Right cardiac atrium (tissue), 5 donors: ENCODE measurements around the gene CLEC10A. TPM values are rescaled to one million over a fixed set of nuclear protein-coding genes. Genes with fewer than 3 reads are reported as not detected.

Experiments
- ATAC-seq, 2 donors: fragments of 200-7000 bp; cut with Tn5 transposase; one replicate each; pipeline versions ENCODE4 v1.8.0 to v1.9.1; 2020; ENCODE audit warnings: moderate library complexity in 2 of 2, mild to moderate bottlenecking in 1 of 2
- DNase-seq, 3 donors: peaks; one replicate each; pipeline ENCODE4 v3.0.0-alpha.2; 2020
- H3K27ac ChIP-seq: one replicate; pipeline ENCODE4 v1.5.1; 2013; ENCODE audit warnings: mild to moderate bottlenecking, low read length, control low read depth, moderate library complexity
- H3K27me3 ChIP-seq: one replicate; pipeline ENCODE4 v1.6.1; 2013; ENCODE audit not compliant: control insufficient read depth, insufficient read depth
- H3K4me1 ChIP-seq: one replicate; pipeline ENCODE4 v1.6.1; 2013; ENCODE audit warnings: low read length; ENCODE audit not compliant: control insufficient read depth, insufficient read depth
- H3K4me3 ChIP-seq: one replicate; pipeline ENCODE4 v1.5.1; 2013; ENCODE audit warnings: low read length, control low read depth
- H3K9me3 ChIP-seq: one replicate; pipeline ENCODE4 v1.6.1; 2013; ENCODE audit warnings: low read length; ENCODE audit not compliant: control insufficient read depth
- WGBS: extraction: QIAGEN DNeasy Blood & Tissue Kit; methylation state at CpG from one replicate; pipeline ENCODE4 v1.1.7; 2013; 5-methylcytosine and 5-hydroxymethylcytosine counted together
- intact Hi-C, 4 donors: fragments of 100-400 bp; cut with DNase I; formaldehyde crosslinking; loops; one replicate each; pipeline versions ENCODE4 v1.11.0 to v1.14.0; 2022 to 2023
- polyA plus RNA-seq: library from polyadenylated mRNA; stranded (reverse); fragments of 200-250 nt; gene quantifications from one replicate; pipeline ENCODE4 v1.2.3, GENCODE V29; 2013
- total RNA-seq, 4 donors: library from RNA; stranded (reverse); fragmentation: NEBNext Ultra II Directional; extraction: Animal tissue kit (Norgen Biotek cat#: 25700); gene quantifications; one replicate each; pipeline ENCODE4 v1.2.1, GENCODE V29; 2021
- donor health status: healthy with polysubstance abuse.
- donor health status: DM: no; HTN: yes; CAD: no.
- donor health status: DM: no; HTN: no; CAD: no.
- donor health status: DM: no; HTN: yes; CAD: no; lungs with severe emphysema.
- donor health status: DM: yes; HTN: yes; CAD: no.

Gene CLEC10A
- total and polyA plus RNA-seq, 5 donors: 1.6 to 9.5 (median 7.2) TPM

DNA sequence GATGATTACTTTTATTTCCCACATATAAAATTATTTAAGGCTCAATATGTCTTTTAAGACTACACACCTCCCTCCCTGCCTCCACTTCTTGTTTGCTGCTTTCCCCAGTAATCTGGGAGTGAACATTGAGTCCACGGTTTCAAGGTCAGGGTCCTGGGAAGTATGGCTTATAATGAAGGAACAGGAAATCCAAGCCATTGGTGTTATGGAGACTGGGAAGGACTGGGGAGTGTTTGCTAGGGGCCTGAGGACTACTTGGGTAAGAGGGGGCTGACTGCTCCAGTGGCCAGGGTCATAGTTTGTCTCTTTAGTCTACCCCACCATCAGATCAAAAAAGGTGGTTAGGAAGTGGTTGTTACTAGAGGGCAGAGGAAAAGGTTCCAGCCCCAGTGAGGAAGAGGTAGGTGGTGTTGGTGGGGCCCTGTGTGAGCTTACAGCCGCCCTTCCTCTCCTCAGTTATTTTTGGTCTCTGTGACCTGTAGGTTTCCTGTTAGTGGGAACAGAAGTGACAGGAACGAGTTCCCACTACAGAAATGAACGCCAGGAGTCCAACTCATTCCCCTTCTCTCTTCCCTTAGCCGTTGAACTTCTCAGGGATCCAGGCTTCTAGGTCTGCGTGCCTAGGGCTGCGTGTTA, 45.0 kb downstream of the CLEC10A start:
- DNase-seq (no peak), ATAC-seq (peak; percentile 34 to 75)
- intact Hi-C loops: no loop called here

DNA sequence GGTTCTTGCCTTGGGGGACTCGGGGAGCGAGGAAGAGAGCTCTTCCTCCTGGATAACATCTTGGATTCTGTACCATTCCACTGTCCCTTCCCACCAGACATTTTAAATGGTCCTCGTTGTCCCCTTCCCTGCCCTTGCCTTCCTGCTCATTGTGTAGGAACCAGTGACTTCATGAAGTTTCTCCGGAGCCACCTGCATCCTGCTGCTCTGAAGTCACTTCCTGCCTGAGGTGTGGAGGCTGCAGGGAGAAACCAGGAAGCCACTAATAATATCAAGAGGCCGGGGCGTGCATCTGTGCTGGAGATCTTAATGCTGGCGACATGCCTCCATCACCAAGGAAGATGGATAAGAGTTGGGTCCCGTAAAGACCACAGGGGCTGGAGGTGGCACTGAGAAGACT, 50.4 kb downstream of the CLEC10A start:
- Histone ChIP-seq H3K27me3 (no peaks in the 10 kb centered on the region), H3K9me3 (no peaks in the 10 kb centered on the region), H3K4me1 (no peaks in the 10 kb centered on the region), H3K27ac (peak overlapping the region; percentile 69), H3K4me3 (no peak overlapping the region)
- ATAC-seq (peak; percentile 32 to 51), DNase-seq (peak in 2 of 3 donors; percentile 47 to 57)
- 49% methylated on average over 8 of the region's 8 CpGs for WGBS
- intact Hi-C loops: no loop called here

More for the DNA sequence above, 45.0 kb downstream of the CLEC10A start:
- H3K4me3 ChIP-seq: peak overlapping the region; percentile 50
- H3K27me3 ChIP-seq: no peaks in the 10 kb centered on the region
- peaks cover 5% of the 10 kb centered on the region for H3K4me1 ChIP-seq
- H3K27ac ChIP-seq: peak overlapping the region; percentile 95
- H3K9me3 ChIP-seq: no peaks in the 10 kb centered on the region
- WGBS: 10% methylated on average over 7 of the region's 7 CpGs

DNA sequence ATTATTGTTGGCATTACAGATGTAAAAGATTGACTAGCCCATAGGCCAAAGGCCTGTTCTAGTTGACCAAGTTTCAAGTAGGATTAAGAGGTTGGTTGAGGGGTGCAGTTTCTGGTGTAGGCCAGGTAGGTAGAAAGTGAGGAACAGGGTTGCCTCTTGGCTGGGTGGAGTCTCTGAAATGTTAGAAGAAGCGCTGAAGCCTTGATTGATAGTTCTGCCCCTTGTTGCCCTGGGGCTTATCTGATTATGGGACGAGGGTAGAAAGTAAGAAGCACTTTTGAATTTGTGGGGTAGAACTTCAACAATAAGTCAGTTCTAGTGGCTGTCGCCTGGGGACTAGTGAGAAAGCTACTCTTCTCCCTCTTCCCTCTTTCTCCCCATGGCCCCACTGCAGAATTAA, 51.0 kb downstream of the CLEC10A start:
- Histone ChIP-seq H3K27ac (peak overlapping the region; percentile 69), H3K4me3 (no peak overlapping the region), H3K27me3 (no peaks in the 10 kb centered on the region), H3K4me1 (peaks cover under 1% of the 10 kb centered on the region), H3K9me3 (no peaks in the 10 kb centered on the region)
- WGBS: 69% methylated on average over 3 of the region's 3 CpGs
- intact Hi-C loops: no loop called here
- ATAC-seq (no peak), DNase-seq (no peak)

DNA sequence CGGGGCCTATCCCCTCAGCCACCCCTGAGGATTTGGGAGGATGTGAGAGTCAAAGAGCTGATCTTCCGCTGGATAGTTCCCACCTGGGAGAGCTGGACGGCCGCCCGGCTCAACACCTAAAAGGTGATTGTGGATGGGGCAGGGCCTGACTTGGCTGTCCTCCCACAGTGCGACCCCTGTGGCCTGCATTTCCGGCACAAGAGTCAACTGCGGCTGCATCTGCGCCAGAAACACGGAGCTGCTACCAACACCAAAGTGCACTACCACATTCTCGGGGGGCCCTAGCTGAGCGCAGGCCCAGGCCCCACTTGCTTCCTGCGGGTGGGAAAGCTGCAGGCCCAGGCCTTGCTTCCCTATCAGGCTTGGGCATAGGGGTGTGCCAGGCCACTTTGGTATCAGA, 52.7 kb downstream of the CLEC10A start:
- Histone ChIP-seq H3K27ac (no peak overlapping the region), H3K27me3 (no peaks in the 10 kb centered on the region), H3K9me3 (no peaks in the 10 kb centered on the region), H3K4me1 (peaks cover 2% of the 10 kb centered on the region), H3K4me3 (no peak overlapping the region)
- intact Hi-C loops: no loop called here
- DNase-seq: peak in 2 of 3 donors; percentile 55 to 56
- no peak for ATAC-seq
- 43% methylated on average over 13 of the region's 13 CpGs for WGBS

DNA sequence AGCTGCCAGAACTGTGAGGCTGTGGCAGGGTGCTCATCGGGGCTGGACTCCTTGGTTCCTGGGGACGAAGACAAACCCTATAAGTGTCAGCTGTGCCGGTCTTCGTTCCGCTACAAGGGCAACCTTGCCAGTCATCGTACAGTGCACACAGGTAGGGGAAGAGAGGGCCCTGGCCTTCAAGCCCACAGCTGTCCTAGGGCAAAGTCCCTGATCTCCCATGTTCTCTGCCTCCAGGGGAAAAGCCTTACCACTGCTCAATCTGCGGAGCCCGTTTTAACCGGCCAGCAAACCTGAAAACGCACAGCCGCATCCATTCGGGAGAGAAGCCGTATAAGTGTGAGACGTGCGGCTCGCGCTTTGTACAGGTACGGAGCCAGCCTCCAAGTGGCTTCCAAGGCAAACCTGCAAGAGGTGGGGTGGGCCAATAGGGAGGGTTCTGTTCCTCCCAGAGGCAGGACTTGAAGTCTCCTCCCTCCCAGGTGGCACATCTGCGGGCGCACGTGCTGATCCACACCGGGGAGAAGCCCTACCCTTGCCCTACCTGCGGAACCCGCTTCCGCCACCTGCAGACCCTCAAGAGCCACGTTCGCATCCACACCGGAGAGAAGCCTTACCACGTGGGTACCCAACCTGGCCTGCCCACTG, 53.5 kb downstream of the CLEC10A start:
- H3K27me3 ChIP-seq: no peaks in the 10 kb centered on the region
- peak overlapping the region; percentile 16 for H3K27ac ChIP-seq
- 80% methylated on average over 29 of the region's 29 CpGs for WGBS
- peaks cover 2% of the 10 kb centered on the region for H3K4me1 ChIP-seq
- no peak overlapping the region for H3K4me3 ChIP-seq
- DNase-seq (peak in 1 of 3 donors; percentile 39), ATAC-seq (no peak)
- no peaks in the 10 kb centered on the region for H3K9me3 ChIP-seq
- intact Hi-C loops: no loop called here

DNA sequence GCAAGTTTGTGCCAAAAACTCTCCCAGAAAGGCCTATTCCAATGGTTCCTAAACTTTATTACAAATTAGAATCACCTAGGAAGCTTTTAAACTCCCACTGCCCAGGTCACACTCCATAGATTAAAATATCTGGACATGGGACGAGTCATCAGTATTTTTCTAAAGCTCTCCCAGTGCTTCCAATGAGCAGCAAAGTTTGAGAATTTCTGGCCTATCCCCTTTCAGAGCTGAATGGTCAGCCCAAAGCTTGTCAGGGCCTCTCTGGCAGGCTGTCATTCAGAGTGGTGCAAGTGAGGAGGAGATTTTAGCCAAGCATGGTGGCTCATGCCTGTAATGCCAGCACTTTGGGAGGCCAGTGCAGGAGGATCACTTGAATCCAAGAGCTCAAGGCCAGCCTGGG, 54.8 kb downstream of the CLEC10A start:
- Histone ChIP-seq H3K4me1 (peaks cover 2% of the 10 kb centered on the region), H3K27ac (no peak overlapping the region), H3K9me3 (no peaks in the 10 kb centered on the region), H3K4me3 (no peak overlapping the region), H3K27me3 (no peaks in the 10 kb centered on the region)
- WGBS: 71% methylated on average over 1 of the region's 1 CpG
- no peak for DNase-seq
- intact Hi-C loops: no loop called here
- no peak for ATAC-seq

Other genes starting within 250 kb of the CLEC10A start
- gene TEKT1, start 248.5 kb downstream of the CLEC10A start, total RNA-seq: not detected
- gene TEKT1, start 248.5 kb downstream of the CLEC10A start, polyA plus RNA-seq: not detected
- under 1 TPM in 1 of 4 donors, not detected in 3; 0.18 TPM for gene ALOX12, start 84.2 kb downstream of the CLEC10A start, total RNA-seq
- gene ALOX12, start 84.2 kb downstream of the CLEC10A start, polyA plus RNA-seq: 0.09 TPM
- gene RNASEK, start 67.6 kb downstream of the CLEC10A start, total RNA-seq: 100 to 1,000 TPM; 188 to 219 (median 193) TPM
- 357 TPM for gene RNASEK, start 67.6 kb downstream of the CLEC10A start, polyA plus RNA-seq
- 10 to 100 TPM in 2 of 4 donors, 1 to 10 TPM in 2; 6.7 to 16.8 (median 10.1) TPM for gene BCL6B, start 57.2 kb downstream of the CLEC10A start, total RNA-seq
- gene BCL6B, start 57.2 kb downstream of the CLEC10A start, polyA plus RNA-seq: 6.9 TPM
- 1 to 10 TPM in 2 of 4 donors, under 1 TPM in 2; 0.91 to 1.1 (median 0.98) TPM for gene SLC16A13, start 44.2 kb downstream of the CLEC10A start, total RNA-seq
- 1.2 TPM for gene SLC16A13, start 44.2 kb downstream of the CLEC10A start, polyA plus RNA-seq
- gene SLC16A11, start 36.2 kb downstream of the CLEC10A start, total RNA-seq: 1 to 10 TPM; 3.3 to 5.3 (median 3.7) TPM
- gene SLC16A11, start 36.2 kb downstream of the CLEC10A start, polyA plus RNA-seq: 11.3 TPM
- under 1 TPM in 3 of 4 donors, not detected in 1; 0.21 to 0.64 (median 0.29) TPM for gene ASGR2, start 34.6 kb upstream of the CLEC10A start, total RNA-seq
- 0.14 TPM for gene ASGR2, start 34.6 kb upstream of the CLEC10A start, polyA plus RNA-seq
- under 1 TPM; 0.35 to 0.86 (median 0.63) TPM for gene ASGR1, start 99.1 kb upstream of the CLEC10A start, total RNA-seq
- gene ASGR1, start 99.1 kb upstream of the CLEC10A start, polyA plus RNA-seq: 0.57 TPM
- 10 to 100 TPM; 28.7 to 36.2 (median 31.5) TPM for gene DLG4, start 139.6 kb upstream of the CLEC10A start, total RNA-seq
- 23.3 TPM for gene DLG4, start 139.6 kb upstream of the CLEC10A start, polyA plus RNA-seq
- 1,000 to 10,000 TPM in 3 of 4 donors, 100 to 1,000 TPM in 1; 896 to 1,154 (median 1,049) TPM for gene ACADVL, start 139.7 kb upstream of the CLEC10A start, total RNA-seq
- gene ACADVL, start 139.7 kb upstream of the CLEC10A start, polyA plus RNA-seq: 1,142 TPM
- gene DVL2, start 154.3 kb upstream of the CLEC10A start, total RNA-seq: 10 to 100 TPM; 20.0 to 26.1 (median 23.4) TPM
- gene DVL2, start 154.3 kb upstream of the CLEC10A start, polyA plus RNA-seq: 14.6 TPM
- 10 to 100 TPM; 22.2 to 30.4 (median 24.5) TPM for gene PHF23, start 159.2 kb upstream of the CLEC10A start, total RNA-seq
- 18.8 TPM for gene PHF23, start 159.2 kb upstream of the CLEC10A start, polyA plus RNA-seq
- gene GABARAP, start 162.2 kb upstream of the CLEC10A start, total RNA-seq: 100 to 1,000 TPM; 492 to 540 (median 522) TPM
- 741 TPM for gene GABARAP, start 162.2 kb upstream of the CLEC10A start, polyA plus RNA-seq
- gene CTDNEP1, start 171.5 kb upstream of the CLEC10A start, total RNA-seq: 100 to 1,000 TPM; 118 to 124 (median 122) TPM
- 80.1 TPM for gene CTDNEP1, start 171.5 kb upstream of the CLEC10A start, polyA plus RNA-seq
- 100 to 1,000 TPM in 1 of 4 donors, 10 to 100 TPM in 3; 37.9 to 100 (median 82.9) TPM for gene ELP5, start 172.0 kb upstream of the CLEC10A start, total RNA-seq
- gene ELP5, start 172.0 kb upstream of the CLEC10A start, polyA plus RNA-seq: 41.7 TPM
- 1 to 10 TPM; 1.8 to 3.4 (median 2.8) TPM for gene CLDN7, start 182.2 kb upstream of the CLEC10A start, total RNA-seq
- gene CLDN7, start 182.2 kb upstream of the CLEC10A start, polyA plus RNA-seq: 2.9 TPM
- gene SLC2A4, start 201.5 kb upstream of the CLEC10A start, total RNA-seq: 100 to 1,000 TPM in 3 of 4 donors, 10 to 100 TPM in 1; 57.6 to 146 (median 103) TPM
- gene SLC2A4, start 201.5 kb upstream of the CLEC10A start, polyA plus RNA-seq: 83.1 TPM
- gene YBX2, start 214.4 kb upstream of the CLEC10A start, total RNA-seq: 1 to 10 TPM; 1.4 to 3.1 (median 1.8) TPM
- 5.3 TPM for gene YBX2, start 214.4 kb upstream of the CLEC10A start, polyA plus RNA-seq
- gene EIF5A, start 227.4 kb upstream of the CLEC10A start, total RNA-seq: 100 to 1,000 TPM; 259 to 311 (median 268) TPM
- 301 TPM for gene EIF5A, start 227.4 kb upstream of the CLEC10A start, polyA plus RNA-seq
- gene GPS2, start 235.1 kb upstream of the CLEC10A start, total RNA-seq: 10 to 100 TPM; 65.0 to 76.1 (median 65.8) TPM
- 68.4 TPM for gene GPS2, start 235.1 kb upstream of the CLEC10A start, polyA plus RNA-seq
- 10 to 100 TPM; 28.3 to 33.4 (median 30.6) TPM for gene NEURL4, start 249.1 kb upstream of the CLEC10A start, total RNA-seq
- 23.8 TPM for gene NEURL4, start 249.1 kb upstream of the CLEC10A start, polyA plus RNA-seq